ENCODE results near the gene FBN1.

The FBN1 gene

GRCh38 chr15:48641416-48641815 lies 4.1 kb downstream of the FBN1 start:
- TF ChIP-seq ZFP3 (CRISPR knock-in tag; IDR thresholded peaks at IDR 0.05): 0 out of 2 replicates have a peak, but pooled peaks have one; percentile 22
- TF ChIP-seq, protein P1, sequence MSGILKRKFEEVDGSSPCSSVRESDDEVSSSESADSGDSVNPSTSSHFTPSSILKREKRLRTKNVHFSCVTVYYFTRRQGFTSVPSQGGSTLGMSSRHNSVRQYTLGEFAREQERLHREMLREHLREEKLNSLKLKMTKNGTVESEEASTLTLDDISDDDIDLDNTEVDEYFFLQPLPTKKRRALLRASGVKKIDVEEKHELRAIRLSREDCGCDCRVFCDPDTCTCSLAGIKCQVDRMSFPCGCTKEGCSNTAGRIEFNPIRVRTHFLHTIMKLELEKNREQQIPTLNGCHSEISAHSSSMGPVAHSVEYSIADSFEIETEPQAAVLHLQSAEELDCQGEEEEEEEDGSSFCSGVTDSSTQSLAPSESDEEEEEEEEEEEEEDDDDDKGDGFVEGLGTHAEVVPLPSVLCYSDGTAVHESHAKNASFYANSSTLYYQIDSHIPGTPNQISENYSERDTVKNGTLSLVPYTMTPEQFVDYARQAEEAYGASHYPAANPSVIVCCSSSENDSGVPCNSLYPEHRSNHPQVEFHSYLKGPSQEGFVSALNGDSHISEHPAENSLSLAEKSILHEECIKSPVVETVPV (CRISPR knock-in tag; IDR thresholded peaks at IDR 0.05): no peak
- no peak for ATAC-seq

DNA sequence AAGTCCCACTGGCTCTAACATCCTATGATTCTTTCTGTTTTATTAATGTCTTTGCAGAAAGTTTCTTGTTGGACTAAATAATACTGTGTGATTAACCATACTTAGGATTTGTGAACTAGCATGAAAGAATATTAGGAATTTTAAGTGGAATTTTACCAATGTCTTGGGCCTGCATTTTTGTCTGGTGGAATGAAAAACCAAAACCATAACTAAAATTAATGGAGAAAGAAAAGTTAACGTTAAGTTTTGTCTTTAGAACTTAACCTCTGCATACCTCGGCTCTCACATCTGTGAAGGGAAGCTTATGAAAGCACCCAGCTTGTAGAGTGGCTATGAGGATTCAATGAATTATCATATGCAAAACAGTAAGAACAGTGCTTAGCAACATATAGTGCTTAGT lies 6.5 kb downstream of the FBN1 start:
- TF ChIP-seq ZNF70 (CRISPR knock-in tag; IDR thresholded peaks at IDR 0.05) (no peak), TCF4 (CRISPR knock-in tag; IDR thresholded peaks at IDR 0.05; ENCODE audit: borderline replicate concordance) (no peak), ZNF8 (CRISPR knock-in tag; IDR thresholded peaks at IDR 0.05) (no peak), RARB (CRISPR knock-in tag; IDR thresholded peaks at IDR 0.05) (no peak), PPARA (CRISPR knock-in tag; IDR thresholded peaks at IDR 0.05; ENCODE audit: borderline replicate concordance) (no peak), ARNTL (CRISPR knock-in tag; IDR thresholded peaks at IDR 0.05; ENCODE audit: borderline replicate concordance, low read depth) (no peak), ZC3H10 (CRISPR knock-in tag; IDR thresholded peaks at IDR 0.05) (no peak), ZFP3 (CRISPR knock-in tag; IDR thresholded peaks at IDR 0.05) (no peak), SNAI2 (CRISPR knock-in tag; IDR thresholded peaks at IDR 0.05) (no peak), CSDC2 (CRISPR knock-in tag; IDR thresholded peaks at IDR 0.05) (no peak)
- TF ChIP-seq, protein P2, sequence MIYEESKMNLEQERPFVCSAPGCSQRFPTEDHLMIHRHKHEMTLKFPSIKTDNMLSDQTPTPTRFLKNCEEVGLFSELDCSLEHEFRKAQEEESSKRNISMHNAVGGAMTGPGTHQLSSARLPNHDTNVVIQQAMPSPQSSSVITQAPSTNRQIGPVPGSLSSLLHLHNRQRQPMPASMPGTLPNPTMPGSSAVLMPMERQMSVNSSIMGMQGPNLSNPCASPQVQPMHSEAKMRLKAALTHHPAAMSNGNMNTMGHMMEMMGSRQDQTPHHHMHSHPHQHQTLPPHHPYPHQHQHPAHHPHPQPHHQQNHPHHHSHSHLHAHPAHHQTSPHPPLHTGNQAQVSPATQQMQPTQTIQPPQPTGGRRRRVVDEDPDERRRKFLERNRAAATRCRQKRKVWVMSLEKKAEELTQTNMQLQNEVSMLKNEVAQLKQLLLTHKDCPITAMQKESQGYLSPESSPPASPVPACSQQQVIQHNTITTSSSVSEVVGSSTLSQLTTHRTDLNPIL (CRISPR knock-in tag; IDR thresholded peaks at IDR 0.05; ENCODE audit: low read depth): no peak
- TF ChIP-seq, protein P1 (CRISPR knock-in tag; IDR thresholded peaks at IDR 0.05): no peak
- TF ChIP-seq, protein P3, sequence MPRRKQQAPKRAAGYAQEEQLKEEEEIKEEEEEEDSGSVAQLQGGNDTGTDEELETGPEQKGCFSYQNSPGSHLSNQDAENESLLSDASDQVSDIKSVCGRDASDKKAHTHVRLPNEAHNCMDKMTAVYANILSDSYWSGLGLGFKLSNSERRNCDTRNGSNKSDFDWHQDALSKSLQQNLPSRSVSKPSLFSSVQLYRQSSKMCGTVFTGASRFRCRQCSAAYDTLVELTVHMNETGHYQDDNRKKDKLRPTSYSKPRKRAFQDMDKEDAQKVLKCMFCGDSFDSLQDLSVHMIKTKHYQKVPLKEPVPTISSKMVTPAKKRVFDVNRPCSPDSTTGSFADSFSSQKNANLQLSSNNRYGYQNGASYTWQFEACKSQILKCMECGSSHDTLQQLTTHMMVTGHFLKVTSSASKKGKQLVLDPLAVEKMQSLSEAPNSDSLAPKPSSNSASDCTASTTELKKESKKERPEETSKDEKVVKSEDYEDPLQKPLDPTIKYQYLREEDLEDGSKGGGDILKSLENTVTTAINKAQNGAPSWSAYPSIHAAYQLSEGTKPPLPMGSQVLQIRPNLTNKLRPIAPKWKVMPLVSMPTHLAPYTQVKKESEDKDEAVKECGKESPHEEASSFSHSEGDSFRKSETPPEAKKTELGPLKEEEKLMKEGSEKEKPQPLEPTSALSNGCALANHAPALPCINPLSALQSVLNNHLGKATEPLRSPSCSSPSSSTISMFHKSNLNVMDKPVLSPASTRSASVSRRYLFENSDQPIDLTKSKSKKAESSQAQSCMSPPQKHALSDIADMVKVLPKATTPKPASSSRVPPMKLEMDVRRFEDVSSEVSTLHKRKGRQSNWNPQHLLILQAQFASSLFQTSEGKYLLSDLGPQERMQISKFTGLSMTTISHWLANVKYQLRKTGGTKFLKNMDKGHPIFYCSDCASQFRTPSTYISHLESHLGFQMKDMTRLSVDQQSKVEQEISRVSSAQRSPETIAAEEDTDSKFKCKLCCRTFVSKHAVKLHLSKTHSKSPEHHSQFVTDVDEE (CRISPR knock-in tag; IDR thresholded peaks at IDR 0.05): no peak
- no peak for ATAC-seq

DNA sequence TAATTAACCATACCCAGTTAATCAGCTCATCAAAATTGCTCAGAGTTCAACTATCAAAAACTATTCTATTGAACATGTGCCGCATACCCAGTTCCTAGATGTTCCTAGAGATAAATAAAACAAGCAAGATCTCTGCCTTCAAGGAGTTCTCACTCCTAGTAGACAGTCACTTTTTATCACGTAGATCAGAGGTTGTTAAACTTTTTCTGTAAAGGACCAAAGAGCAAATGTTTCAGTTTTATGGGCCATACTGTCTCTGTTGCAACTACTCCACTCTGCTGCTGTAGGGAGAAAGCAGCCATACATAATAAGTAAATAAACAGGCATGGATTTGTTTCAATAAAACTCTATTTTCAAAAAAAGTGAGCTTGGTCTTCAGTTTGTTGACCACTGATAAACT lies 7.9 kb downstream of the FBN1 start:
- ATAC-seq: no peak
- TF ChIP-seq CSDC2 (CRISPR knock-in tag; IDR thresholded peaks at IDR 0.05) (no peak), ESRRG (CRISPR knock-in tag; IDR thresholded peaks at IDR 0.05) (no peak), TCF4 (CRISPR knock-in tag; IDR thresholded peaks at IDR 0.05; ENCODE audit: borderline replicate concordance) (no peak), PPARA (CRISPR knock-in tag; IDR thresholded peaks at IDR 0.05; ENCODE audit: borderline replicate concordance) (no peak)

DNA sequence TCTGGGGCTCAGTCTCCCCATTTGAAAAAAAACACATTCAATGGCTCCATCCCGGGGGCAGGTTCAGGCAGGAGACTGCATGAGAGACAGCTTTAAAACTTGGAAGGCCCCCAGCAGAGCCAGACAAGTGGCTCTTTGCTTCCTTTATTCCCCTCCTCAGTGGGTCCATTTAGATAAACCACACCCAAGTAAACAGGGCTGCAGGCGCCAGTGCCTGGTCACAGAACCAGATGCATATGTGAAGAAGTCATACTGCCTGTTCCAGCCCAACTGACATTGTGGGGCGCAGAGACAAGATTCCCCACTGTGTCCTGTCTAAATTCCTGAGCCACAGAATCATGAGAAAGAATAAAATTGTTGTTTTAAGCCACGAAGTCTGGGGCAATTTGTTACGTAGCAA lies 9.0 kb downstream of the FBN1 start:
- no peak for TF ChIP-seq ZNF70 (CRISPR knock-in tag; IDR thresholded peaks at IDR 0.05)
- TF ChIP-seq ZFP3 (CRISPR knock-in tag; IDR thresholded peaks at IDR 0.05): no peak
- no peak for TF ChIP-seq ZNF565 (CRISPR knock-in tag; conservative IDR thresholded peaks at IDR 0.05; ENCODE audit: low read depth)
- no peak for TF ChIP-seq ARNTL (CRISPR knock-in tag; IDR thresholded peaks at IDR 0.05; ENCODE audit: borderline replicate concordance, low read depth)
- TF ChIP-seq BACH2 (CRISPR knock-in tag; IDR thresholded peaks at IDR 0.05; ENCODE audit: borderline replicate concordance): no peak
- TF ChIP-seq OSR1 (CRISPR knock-in tag; IDR thresholded peaks at IDR 0.05): no peak
- no peak for TF ChIP-seq ESRRG (CRISPR knock-in tag; IDR thresholded peaks at IDR 0.05)
- no peak for TF ChIP-seq ZFP30 (CRISPR knock-in tag; IDR thresholded peaks at IDR 0.05)
- TF ChIP-seq TCF4 (CRISPR knock-in tag; IDR thresholded peaks at IDR 0.05; ENCODE audit: borderline replicate concordance): no peak
- TF ChIP-seq TOX (CRISPR knock-in tag; IDR thresholded peaks at IDR 0.05; ENCODE audit: borderline replicate concordance): no peak
- no peak for TF ChIP-seq PPARA (CRISPR knock-in tag; IDR thresholded peaks at IDR 0.05; ENCODE audit: borderline replicate concordance)
- TF ChIP-seq, protein P1 (CRISPR knock-in tag; IDR thresholded peaks at IDR 0.05): no peak
- no peak for TF ChIP-seq SNAI2 (CRISPR knock-in tag; IDR thresholded peaks at IDR 0.05)
- no peak for TF ChIP-seq CSDC2 (CRISPR knock-in tag; IDR thresholded peaks at IDR 0.05)
- no peak for TF ChIP-seq RARB (CRISPR knock-in tag; IDR thresholded peaks at IDR 0.05)
- TF ChIP-seq, protein P4, sequence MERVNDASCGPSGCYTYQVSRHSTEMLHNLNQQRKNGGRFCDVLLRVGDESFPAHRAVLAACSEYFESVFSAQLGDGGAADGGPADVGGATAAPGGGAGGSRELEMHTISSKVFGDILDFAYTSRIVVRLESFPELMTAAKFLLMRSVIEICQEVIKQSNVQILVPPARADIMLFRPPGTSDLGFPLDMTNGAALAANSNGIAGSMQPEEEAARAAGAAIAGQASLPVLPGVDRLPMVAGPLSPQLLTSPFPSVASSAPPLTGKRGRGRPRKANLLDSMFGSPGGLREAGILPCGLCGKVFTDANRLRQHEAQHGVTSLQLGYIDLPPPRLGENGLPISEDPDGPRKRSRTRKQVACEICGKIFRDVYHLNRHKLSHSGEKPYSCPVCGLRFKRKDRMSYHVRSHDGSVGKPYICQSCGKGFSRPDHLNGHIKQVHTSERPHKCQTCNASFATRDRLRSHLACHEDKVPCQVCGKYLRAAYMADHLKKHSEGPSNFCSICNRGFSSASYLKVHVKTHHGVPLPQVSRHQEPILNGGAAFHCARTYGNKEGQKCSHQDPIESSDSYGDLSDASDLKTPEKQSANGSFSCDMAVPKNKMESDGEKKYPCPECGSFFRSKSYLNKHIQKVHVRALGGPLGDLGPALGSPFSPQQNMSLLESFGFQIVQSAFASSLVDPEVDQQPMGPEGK (CRISPR knock-in tag; IDR thresholded peaks at IDR 0.05; ENCODE audit: borderline replicate concordance): no peak
- no peak for TF ChIP-seq GLIS3 (CRISPR knock-in tag; IDR thresholded peaks at IDR 0.05)
- ATAC-seq: peak; percentile 2; the same call in 1 of the 3 replicates
